ENCODE measurements around the gene PRKCE. TPM values are rescaled to one million over a fixed set of nuclear protein-coding genes. Genes with fewer than 3 reads are reported as not detected.

Gene PRKCE
- total RNA-seq, 1 experiment from 2014 or later, result 17.7 TPM

DNA sequence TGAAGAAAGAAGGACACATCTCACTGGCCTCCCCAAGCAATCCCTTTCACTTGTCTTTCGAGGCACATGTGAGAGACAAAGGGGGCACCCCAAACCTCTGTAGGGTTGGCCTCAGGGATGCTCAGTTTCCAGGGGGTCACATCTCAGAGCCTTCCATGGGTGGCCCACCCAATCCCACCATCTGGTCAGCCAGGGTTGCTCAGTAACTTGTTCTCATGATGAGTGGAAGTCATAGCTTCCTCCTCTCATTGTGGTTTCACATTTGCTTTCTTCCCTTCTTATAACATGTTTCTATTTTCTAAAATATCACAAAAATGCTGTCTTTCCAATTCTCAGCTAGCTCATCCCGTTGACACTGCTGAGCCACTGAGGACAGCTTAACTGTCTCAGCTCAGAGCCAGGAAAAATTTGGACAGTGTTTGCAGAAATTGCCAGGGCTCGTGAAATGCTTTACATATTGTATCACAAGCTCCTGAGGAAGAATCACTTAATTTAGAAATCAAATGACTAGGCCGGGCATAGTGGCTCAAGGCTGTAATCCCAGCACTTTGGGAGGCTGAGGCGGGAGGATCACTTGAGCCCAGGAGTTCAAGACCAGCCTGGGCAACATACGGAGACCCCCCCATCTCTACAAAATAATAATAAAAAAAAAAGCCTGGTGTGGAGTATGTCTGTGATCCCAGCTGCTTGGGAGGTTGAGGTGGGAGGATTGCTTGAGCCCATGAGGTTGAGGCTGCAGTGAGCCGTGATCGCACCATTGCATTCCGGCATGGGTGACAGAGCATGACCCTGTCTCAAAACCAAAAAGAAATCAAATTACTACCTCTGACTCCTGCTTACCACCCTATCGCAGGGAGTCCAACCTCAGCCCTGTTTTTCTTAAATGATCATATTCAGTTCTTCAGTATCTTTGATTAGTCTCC, 129.3 kb downstream of the PRKCE start:
- TF ChIP-seq CTCF (IDR thresholded peaks at IDR 0.05; ENCODE audit: unreplicated experiment), result no peak
- intact Hi-C loops (cut with micrococcal nuclease; ENCODE audit: unreplicated experiment), result no loop called here
- Mint-ChIP-seq H3K27me3 (ENCODE audit: unreplicated experiment) (no peaks in the 10 kb centered on the region), H3K9me3 (ENCODE audit: low read depth, unreplicated experiment) (no peaks in the 10 kb centered on the region), H3K4me1 (ENCODE audit: low read depth, unreplicated experiment) (peaks cover 14% of the 10 kb centered on the region), H3K27ac (ENCODE audit: unreplicated experiment) (no peak overlapping the region), H3K4me3 (ENCODE audit: low read depth, unreplicated experiment) (no peak overlapping the region), H3K36me3 (ENCODE audit: insufficient read depth, unreplicated experiment) (peaks cover 5% of the 10 kb centered on the region)
- BruUV-seq (replicated peaks), result no TSS peak
- CTCF ChIA-PET, result interaction anchor here (0.6 kb wide), 1 partner anchor 135 kb away, joined by 4 read pairs; no protein-coding TSS in a partner anchor
- DNase-seq, result no peak

DNA sequence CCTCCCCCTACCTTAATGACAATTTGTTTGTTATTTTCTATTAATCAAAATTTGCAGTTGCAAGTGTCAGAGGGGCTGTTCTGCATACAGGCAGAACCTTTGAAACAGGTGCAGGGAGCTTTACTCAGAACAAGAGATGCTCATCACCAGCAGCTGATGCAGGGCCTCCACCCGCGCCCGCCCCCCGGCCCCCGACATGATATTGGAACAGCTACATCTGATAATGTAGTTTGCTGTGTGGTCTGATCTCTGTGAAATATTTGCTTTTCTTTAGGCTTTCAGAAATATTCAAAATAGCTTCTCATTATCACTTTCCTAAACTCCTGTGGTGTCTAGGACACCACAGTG, 130.0 kb downstream of the PRKCE start:
- H3K27me3 Mint-ChIP-seq (ENCODE audit: unreplicated experiment), result no peaks in the 10 kb centered on the region
- intact Hi-C loops (cut with micrococcal nuclease; ENCODE audit: unreplicated experiment), result no loop called here
- peaks cover 5% of the 10 kb centered on the region for H3K36me3 Mint-ChIP-seq (ENCODE audit: insufficient read depth, unreplicated experiment)
- H3K27ac Mint-ChIP-seq (ENCODE audit: unreplicated experiment), result no peak overlapping the region
- CTCF ChIA-PET, result no interaction called here
- DNase-seq, result no peak
- no peak for TF ChIP-seq CTCF (IDR thresholded peaks at IDR 0.05; ENCODE audit: unreplicated experiment)
- no TSS peak for BruUV-seq (replicated peaks)
- H3K4me3 Mint-ChIP-seq (ENCODE audit: low read depth, unreplicated experiment), result no peak overlapping the region
- H3K4me1 Mint-ChIP-seq (ENCODE audit: low read depth, unreplicated experiment), result peaks cover 14% of the 10 kb centered on the region
- no peaks in the 10 kb centered on the region for H3K9me3 Mint-ChIP-seq (ENCODE audit: low read depth, unreplicated experiment)

DNA sequence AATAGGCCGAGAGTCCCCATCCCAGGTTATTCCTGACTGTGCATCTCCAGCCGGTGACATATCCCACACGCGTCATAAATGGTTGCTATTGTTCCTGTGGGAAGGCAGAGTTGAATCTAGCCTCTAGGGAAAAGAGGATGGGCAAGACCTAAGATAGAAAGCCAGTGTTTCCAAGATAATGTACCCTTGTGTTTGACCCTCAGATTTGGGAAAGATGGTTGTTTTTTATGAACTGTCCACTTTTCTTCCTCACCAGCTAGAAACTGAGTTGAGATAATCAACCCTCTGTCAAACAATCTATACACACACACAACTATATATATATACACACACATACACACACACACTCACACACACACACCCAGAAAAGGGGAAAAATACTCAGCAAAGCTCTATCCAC, 131.0 kb downstream of the PRKCE start:
- no peak for DNase-seq
- Mint-ChIP-seq H3K4me3 (ENCODE audit: low read depth, unreplicated experiment) (no peak overlapping the region), H3K9me3 (ENCODE audit: low read depth, unreplicated experiment) (no peaks in the 10 kb centered on the region), H3K27ac (ENCODE audit: unreplicated experiment) (no peak overlapping the region), H3K4me1 (ENCODE audit: low read depth, unreplicated experiment) (peaks cover 14% of the 10 kb centered on the region), H3K36me3 (ENCODE audit: insufficient read depth, unreplicated experiment) (peaks cover 5% of the 10 kb centered on the region), H3K27me3 (ENCODE audit: unreplicated experiment) (no peaks in the 10 kb centered on the region)
- BruUV-seq (replicated peaks), result no TSS peak
- TF ChIP-seq CTCF (IDR thresholded peaks at IDR 0.05; ENCODE audit: unreplicated experiment), result no peak
- intact Hi-C loops (cut with micrococcal nuclease; ENCODE audit: unreplicated experiment), result no loop called here
- CTCF ChIA-PET, result no interaction called here

GRCh38 chr2:45782986-45783385, 131.5 kb downstream of the PRKCE start:
- BruUV-seq (replicated peaks), result no TSS peak
- no peak for DNase-seq
- no peaks in the 10 kb centered on the region for H3K27me3 Mint-ChIP-seq (ENCODE audit: unreplicated experiment)
- no peak overlapping the region for H3K4me3 Mint-ChIP-seq (ENCODE audit: low read depth, unreplicated experiment)
- intact Hi-C loops (cut with micrococcal nuclease; ENCODE audit: unreplicated experiment), result no loop called here
- CTCF ChIA-PET, result no interaction called here
- no peaks in the 10 kb centered on the region for H3K9me3 Mint-ChIP-seq (ENCODE audit: low read depth, unreplicated experiment)
- H3K4me1 Mint-ChIP-seq (ENCODE audit: low read depth, unreplicated experiment), result peaks cover 14% of the 10 kb centered on the region
- H3K36me3 Mint-ChIP-seq (ENCODE audit: insufficient read depth, unreplicated experiment), result peaks cover 5% of the 10 kb centered on the region
- TF ChIP-seq CTCF (IDR thresholded peaks at IDR 0.05; ENCODE audit: unreplicated experiment), result no peak
- H3K27ac Mint-ChIP-seq (ENCODE audit: unreplicated experiment), result no peak overlapping the region

Measured in Calu3 (cell line).